ENCODE measurements around the gene SIGLEC7.

The SIGLEC7 gene

GRCh38 chr19:51142119-51142518 is at the start of gene SIGLEC7:
Gene SIGLEC7 (plus strand): TSS chr19:51142301. CDS start chr19:51142370, 69 bp downstream.
- DNase-seq (ENCODE audit: low read depth, low spot score), result no peak

- DNase-seq (ENCODE audit: low read depth, low spot score), result no peak
Measured at GRCh38 chr19:51093101-51093500, 49.0 kb upstream of the SIGLEC7 start.

DNA sequence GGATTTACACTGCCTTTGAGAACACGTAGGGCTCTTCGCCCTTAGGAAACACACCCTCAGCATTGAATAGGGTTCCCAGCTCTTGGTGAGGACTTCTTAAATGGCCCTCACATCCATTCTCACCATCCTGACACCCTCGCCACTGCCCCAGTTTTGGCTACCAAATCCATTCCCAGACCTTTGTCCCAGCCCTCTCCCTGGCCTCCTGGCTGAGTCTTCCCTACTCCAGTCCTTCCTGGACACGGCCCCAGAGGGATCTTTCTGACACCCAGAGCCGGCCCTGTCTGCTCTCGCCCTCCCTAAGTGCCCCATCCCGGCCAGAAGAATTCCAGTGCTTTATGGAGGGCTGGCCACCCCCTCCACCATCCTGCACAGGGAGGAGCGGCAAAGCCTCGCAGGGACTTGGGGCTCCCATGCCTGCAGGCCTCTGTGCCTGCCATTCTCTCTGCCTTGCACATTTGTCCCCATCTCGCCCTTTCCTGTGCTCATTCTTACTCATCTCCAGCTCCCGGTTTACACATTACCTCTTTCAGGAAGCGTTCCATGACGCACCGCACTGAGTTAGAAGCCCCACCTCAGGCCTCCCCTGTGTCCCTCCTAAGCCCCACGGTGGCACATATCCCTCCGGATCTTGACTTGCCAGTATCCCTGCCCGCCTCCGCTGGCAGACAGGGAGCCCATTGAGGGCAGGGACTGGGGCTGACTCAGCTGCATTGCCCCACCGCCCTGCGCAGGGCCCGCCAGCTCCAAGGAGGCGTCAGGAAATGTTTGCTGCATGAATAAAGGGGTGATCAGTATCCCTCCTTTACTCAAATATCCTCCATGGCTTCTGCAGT is 48.4 kb upstream of the SIGLEC7 start:
- no peak for DNase-seq (ENCODE audit: low read depth, low spot score)

GRCh38 chr19:51094696-51095279 is 47.3 kb upstream of the SIGLEC7 start:
- no peak for DNase-seq (ENCODE audit: low read depth, low spot score)

DNA sequence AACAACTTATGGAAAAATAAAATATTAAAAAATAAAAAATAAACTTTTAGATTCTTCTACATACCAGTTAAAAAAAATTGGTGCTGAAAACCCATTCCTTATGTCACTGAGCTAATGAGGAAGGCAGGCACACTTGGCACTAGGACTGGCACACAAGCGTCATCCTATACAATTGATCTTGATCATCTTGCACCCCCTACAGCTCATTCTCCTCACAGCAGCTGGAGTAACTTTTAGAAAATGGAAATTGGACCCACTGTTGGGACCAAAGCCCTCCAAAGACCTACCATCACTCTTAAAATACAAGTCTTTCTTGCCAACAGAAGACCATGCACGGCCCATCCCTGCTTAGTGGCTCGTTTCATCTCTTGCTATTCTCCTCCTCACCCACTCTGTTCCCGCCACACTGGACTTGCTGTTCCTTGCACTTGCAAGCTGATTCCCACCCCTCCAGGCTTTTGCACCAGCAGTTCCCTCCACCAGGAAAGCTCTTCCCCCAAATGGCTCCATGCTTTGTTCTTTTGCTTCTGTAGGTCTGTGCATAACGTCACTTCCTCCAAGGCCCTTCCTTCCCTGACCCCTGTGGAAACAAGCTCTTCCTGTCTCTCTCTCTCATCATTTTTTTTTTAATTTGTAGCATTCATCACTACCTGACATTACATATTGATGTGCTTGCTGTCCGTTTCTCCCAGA is 45.5 kb upstream of the SIGLEC7 start:
- no peak for DNase-seq (ENCODE audit: low read depth, low spot score)

DNA sequence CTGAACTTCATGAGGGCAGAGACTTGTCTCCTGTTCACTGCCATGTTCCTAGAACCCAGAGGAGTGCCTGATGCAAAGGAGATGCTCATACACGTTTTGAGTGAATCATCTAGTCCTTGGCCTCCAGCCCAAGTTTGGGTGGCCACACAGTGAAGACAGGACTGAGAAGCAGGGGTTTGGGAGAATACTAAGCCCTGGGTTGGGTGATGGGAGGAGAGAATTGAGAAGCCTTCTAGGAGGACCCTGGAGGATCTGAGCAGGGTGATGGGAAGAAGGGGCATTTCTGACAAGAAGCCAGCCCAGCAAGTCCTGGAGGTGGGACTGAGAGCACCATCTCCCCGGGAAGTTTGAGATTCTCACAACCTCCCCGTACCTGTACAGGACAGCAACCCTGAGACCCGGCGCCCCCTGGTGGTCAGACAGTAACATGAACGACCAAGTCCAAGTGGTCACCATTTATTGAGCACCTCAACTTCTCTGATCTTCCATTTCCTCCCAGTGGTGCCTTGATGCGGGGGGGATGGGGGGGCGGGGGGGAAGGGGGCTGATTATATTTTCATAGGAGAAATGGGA is 44.8 kb upstream of the SIGLEC7 start:
- peak; percentile 39 for DNase-seq (ENCODE audit: low read depth, low spot score)

DNA sequence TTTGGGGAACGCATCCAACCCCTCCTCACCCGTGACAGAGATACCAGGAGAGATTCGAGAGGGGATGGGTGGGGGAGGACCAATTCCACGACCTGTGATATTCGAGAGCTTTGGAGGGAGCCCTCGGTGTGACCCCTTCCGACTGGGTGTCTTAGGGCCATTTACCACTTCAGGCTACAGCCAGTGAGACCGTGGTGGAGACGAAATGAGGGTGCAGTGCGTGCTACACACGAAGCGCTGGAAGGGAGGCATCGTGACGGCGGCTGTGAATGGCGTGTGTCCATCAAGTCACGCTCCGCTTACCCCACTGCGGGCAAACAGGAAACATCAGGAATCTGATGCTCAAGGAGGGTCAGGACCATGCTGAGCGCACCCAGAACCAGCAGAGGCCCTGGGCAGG is 44.3 kb upstream of the SIGLEC7 start:
- no peak for DNase-seq (ENCODE audit: low read depth, low spot score)

GRCh38 chr19:51098365-51099046 is 43.6 kb upstream of the SIGLEC7 start:
- DNase-seq (ENCODE audit: low read depth, low spot score), result no peak

DNA sequence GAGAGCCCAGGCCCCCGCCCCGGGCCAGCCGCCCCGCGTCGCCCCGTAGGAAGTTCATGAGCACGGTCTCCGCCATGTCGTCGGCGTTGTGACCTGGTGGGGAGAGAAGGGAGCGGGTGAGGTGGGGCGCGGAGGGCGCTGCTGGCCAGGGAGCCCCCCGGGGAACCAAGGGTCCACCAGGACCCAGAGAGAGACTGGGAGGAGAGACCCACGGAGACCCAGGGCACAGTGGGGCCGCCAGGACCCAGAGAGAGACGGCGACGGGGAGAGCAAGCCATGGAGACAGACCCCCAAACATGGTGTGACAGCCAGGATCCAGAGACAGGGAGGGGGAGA is 43.1 kb upstream of the SIGLEC7 start:
- no peak for DNase-seq (ENCODE audit: low read depth, low spot score)

DNA sequence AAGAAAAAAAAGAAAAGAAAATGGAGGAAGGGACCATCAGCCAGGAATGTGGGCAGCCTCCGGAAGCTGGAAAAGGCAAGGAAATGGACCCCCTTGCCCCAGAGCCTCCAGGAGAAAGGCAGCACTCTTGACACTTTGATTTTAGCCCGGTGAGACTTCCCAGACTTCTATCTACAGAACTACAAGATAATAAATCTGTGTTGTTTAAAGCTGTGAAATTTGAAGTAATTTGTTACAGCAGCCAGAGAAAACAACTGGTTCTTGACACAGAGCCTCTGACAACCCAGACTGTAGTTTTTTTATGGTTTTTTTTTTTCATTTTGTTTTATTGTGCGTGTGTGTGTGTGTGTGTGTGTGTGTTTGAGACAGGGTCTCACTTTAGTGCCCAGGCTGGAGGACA is 41.5 kb upstream of the SIGLEC7 start:
- no peak for DNase-seq (ENCODE audit: low read depth, low spot score)

DNA sequence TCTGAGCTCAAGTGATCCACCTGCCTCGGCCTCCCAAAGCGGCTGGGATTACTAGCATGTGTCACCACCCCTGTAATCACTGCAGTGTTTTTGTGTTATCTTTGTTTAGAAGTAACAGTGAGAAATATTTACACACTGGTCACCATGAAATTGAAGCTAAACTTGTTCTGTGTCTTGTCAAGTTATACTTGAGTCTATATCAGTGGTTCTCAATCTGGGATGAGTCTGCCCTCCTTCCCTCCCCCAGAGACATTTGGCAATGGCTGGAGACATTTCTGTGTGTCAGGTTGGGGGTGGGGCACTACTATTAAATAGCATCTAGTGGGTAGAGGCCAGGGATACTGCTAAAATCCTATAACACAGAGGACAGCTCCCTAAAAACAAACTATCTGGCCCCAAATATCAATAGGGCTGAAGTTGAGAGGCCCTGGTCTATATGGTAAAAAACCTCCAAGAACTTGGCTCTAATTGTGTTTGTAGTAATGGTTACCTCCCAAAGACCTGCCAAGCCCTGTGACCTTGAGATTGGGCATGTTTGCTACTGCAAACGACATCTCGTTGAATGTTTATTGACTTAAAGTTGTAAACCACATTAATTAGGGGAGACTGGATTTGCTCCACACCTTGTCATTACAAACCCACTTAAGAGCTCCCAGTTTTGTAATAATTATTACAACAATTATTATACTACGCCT is 40.8 kb upstream of the SIGLEC7 start:
- DNase-seq (ENCODE audit: low read depth, low spot score), result no peak

- DNase-seq (ENCODE audit: low read depth, low spot score), result no peak
Measured at GRCh38 chr19:51102991-51103390, 39.1 kb upstream of the SIGLEC7 start.

GRCh38 chr19:51103926-51104341 is 38.2 kb upstream of the SIGLEC7 start:
- no peak for DNase-seq (ENCODE audit: low read depth, low spot score)

DNA sequence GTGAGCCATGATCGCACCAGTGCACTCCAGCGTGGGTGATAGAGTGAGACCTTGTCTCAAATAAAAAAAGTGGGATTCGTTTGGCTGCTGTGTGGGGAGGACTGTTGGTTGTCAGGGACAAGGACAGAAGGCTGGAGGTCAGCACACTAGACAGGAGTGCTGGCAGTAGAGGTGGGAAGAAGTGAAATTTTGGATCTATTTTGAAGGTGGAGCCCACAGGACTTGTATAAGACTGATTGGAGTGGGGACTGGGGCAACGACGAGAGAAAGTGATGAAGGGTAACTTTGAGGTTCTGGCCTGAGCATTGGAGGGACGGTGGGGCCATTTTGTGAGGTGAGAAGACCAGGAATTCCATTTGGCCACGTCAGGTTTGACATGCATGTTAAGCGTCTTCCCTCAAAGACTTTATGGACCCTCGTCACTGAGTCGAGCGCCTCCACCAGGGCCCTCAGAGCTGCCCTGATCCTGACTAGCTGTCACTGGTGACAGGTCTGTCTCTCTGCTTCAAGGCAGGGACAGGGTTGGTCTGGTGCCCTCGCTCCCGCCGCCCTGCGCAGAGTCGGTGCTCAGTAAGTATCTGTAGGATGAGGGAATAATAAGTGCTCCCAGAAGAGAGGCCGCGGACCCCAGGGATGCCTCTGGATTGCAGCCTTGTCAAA is 34.6 kb upstream of the SIGLEC7 start:
- no peak for DNase-seq (ENCODE audit: low read depth, low spot score)

DNA sequence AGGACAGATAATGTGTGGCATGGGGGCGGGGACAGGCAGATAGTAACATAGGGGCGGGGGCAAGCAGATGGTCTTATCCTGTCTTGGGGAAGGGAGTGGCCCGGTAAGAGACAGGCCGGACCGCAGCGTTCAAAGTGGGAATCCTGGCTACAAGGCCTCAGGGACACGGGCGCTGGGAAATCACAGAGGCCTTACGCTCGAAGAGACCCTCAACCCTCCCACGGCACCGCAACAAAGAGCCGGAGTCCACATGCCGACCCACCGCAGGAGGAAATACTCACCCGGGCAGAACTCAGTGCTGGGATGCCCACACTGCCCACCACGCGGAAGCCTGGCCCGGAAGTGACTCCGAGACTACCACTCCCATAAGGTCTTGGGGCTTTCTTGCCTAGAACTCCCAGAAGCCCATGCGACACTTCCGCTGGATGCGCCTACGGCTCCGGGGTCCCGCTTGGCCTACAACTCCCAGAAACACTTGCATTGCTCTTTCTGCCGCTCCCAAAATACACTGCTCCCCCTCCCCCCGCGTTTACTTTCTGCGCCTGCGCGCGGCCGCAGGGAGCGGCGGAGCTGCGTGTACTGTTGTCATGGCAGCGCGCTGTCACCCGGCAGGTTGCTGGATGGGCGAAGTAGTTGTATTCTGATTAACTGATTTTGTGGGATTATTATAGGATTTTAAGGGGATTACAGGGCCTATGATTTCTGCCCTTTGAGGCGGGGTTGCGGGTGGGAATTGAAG is 33.9 kb upstream of the SIGLEC7 start, which contains the start of gene CTU1:
Gene CTU1 (minus strand): TSS at position 344 of the 739 bp plus-strand sequence. CDS start 3,840 bp downstream, outside the sequence.
- peak; percentile 97 for DNase-seq (ENCODE audit: low read depth, low spot score)

- no peak for DNase-seq (ENCODE audit: low read depth, low spot score)
Measured at GRCh38 chr19:51108805-51109146, 33.3 kb upstream of the SIGLEC7 start.

GRCh38 chr19:51110666-51110971 is 31.5 kb upstream of the SIGLEC7 start:
- DNase-seq (ENCODE audit: low read depth, low spot score), result no peak

- DNase-seq (ENCODE audit: low read depth, low spot score), result no peak
Measured at GRCh38 chr19:51111606-51112005, 30.5 kb upstream of the SIGLEC7 start.

DNA sequence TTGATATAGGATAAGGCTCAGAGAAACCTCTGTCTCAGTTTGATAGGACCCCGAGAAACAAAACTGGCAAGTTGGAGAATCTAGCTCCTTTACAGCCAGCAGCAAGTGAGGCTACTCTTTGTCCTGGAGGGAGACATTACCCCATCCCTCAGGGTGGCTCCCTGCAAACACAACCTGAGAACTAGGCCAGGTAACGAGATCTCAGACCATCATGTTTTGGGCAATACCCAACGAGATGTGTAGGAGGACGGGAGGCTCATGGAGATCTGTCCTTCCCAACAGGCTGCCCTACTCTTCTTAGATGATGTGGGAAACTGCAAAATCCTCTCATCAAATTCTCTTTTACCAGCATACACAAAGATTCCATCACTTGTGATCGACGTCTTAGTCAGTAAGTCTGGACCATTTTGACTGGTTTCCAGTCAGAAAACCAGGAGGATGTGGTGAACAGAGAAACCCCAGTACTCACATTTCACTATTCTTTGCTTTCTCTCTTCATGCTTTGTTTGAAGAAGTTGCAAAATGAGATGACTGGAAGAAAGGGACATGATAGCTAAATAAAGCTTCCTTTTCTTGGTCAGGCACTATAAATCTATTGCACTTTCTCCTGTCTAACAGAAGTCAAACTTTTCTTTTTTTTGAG is 27.9 kb upstream of the SIGLEC7 start:
- DNase-seq (ENCODE audit: low read depth, low spot score), result no peak
